Esophagus (tissue), 2 donors: ENCODE data around the gene CGB7. TPM values are rescaled to one million over a fixed set of nuclear protein-coding genes. Genes with fewer than 3 reads are reported as not detected.
A peak's percentile ranks its signal among the peaks of the same experiment; 100 is the strongest.
"Not testable (repeated sequence)": the region's sequence is repeated elsewhere in the genome, so short reads cannot be mapped to it uniquely, and the experiment has no call there.

Source experiments
- H3K27ac ChIP-seq, 2 donors: one replicate each; pipeline ENCODE4 v1.5.1; 2013; ENCODE audit warnings: low read depth in 2 of 2, mild to moderate bottlenecking in 2 of 2, inconsistent platforms in 1 of 2, low read length in 1 of 2, moderate library complexity in 1 of 2
- H3K27me3 ChIP-seq, 2 donors: one replicate each; pipeline ENCODE4 v1.6.1; 2013; ENCODE audit warnings: low read length in 2 of 2, control low read depth in 1 of 2, mild to moderate bottlenecking in 1 of 2; ENCODE audit not compliant: insufficient read depth in 2 of 2, control insufficient read depth in 1 of 2
- H3K36me3 ChIP-seq, 2 donors: one replicate each; pipeline ENCODE4 v1.6.1; 2013; ENCODE audit warnings: low read length in 1 of 2; ENCODE audit not compliant: control insufficient read depth in 2 of 2, insufficient read depth in 2 of 2
- H3K4me1 ChIP-seq, 2 donors: one replicate each; pipeline ENCODE4 v1.6.1; 2013; ENCODE audit warnings: low read length in 1 of 2; ENCODE audit not compliant: control insufficient read depth in 2 of 2, insufficient read depth in 2 of 2
- H3K4me3 ChIP-seq, 2 donors: one replicate each; pipeline ENCODE4 v1.5.1; 2013; ENCODE audit warnings: low read length in 2 of 2, mild to moderate bottlenecking in 2 of 2, low read depth in 1 of 2, moderate library complexity in 1 of 2
- H3K9me3 ChIP-seq, 2 donors: one replicate each; pipeline ENCODE4 v1.6.1; 2013; ENCODE audit warnings: mild to moderate bottlenecking in 2 of 2, low read depth in 1 of 2, low read length in 1 of 2, moderate library complexity in 1 of 2; ENCODE audit not compliant: control insufficient read depth in 2 of 2, insufficient read depth in 1 of 2
- WGBS, 2 donors: extraction: QIAGEN DNeasy Blood & Tissue Kit; methylation state at CpG; one replicate each; pipeline ENCODE4 v1.1.7; 2013; 5-methylcytosine and 5-hydroxymethylcytosine counted together
- polyA plus RNA-seq, 2 donors: library from polyadenylated mRNA; stranded (reverse); fragments of 200-250 nt; gene quantifications; one replicate each; pipeline ENCODE4 v1.2.3, GENCODE V29; 2013
- donor health status: healthy with polysubstance abuse.
- donor health status: Bipolar disorder and iron deficiency.

Gene CGB7
- polyA plus RNA-seq, 2 donors: 1.4 to 3.5 TPM

DNA sequence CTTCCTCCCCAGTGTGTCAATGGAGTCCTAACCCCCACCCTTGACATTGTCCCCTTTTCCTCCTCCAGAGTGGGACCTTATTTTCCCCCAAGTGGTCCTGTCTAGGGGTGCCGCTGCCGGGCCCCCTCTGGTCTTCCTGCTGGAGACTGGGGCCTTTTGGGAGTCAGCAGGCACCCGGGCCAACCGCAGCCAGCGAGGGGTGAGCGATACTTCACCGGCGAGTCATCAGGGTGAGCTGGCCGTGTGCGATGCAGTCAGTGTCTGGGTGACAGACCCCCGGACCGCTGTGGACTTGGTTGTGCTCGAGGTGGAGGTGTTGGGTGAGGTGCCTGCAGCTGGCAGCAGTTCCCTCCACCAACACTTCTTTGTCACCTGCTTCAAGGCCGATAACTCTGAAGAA lies 27.8 kb downstream of the CGB7 start:
- H3K4me3 ChIP-seq, H3K36me3 ChIP-seq, H3K9me3 ChIP-seq, H3K27me3 ChIP-seq, H3K4me1 ChIP-seq, H3K27ac ChIP-seq: not testable (repeated sequence)
- WGBS, 2 donors: 81 to 83% methylated on average over 12 to 14 of the region's 14 CpGs

DNA sequence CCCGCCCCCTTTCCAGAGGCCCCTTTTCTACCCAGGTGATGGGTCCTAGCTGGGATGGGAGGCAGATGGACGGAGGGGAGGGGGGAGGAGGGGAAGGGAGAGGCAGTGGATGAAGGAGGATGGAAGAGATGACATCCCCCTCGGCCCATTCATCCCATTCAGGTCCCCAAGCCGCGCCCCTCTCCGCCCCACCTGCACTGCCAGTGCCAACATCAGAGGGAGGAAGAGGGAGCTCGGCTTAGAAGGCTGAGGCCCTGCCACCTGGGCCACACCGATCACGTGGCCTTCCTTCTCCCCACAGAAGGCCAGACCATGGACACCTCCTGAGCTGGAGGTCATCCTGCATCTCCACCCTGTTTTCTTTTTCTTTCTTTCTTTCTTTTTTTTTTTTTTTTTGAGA lies 28.9 kb downstream of the CGB7 start:
- not testable (repeated sequence) for H3K36me3 ChIP-seq, H3K27ac ChIP-seq, H3K9me3 ChIP-seq, H3K4me1 ChIP-seq, H3K4me3 ChIP-seq, H3K27me3 ChIP-seq
- 75 to 91% methylated on average over 3 to 9 of the region's 9 CpGs for WGBS, 2 donors

DNA sequence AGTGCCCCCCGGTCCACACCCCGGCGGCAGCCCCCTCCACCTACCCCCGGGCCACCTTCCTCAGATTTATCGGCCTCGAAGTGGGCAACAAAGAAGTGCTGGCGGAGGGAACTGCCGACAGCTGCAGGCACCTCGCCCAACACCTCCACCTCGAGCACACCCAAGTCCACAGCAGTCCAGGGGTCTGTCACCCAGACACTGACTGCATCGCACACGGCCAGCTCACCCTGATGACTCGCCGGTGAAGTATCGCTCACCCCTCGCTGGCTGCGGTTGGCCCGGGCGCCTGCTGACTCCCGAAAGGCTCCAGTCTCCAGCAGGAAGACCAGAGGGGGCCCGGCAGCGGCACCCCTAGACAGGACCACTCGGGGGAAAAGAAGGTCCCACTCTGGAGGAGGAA lies 31.9 kb downstream of the CGB7 start:
- H3K27ac ChIP-seq, H3K4me3 ChIP-seq, H3K27me3 ChIP-seq, H3K4me1 ChIP-seq, H3K9me3 ChIP-seq, H3K36me3 ChIP-seq: not testable (repeated sequence)
- 76 to 81% methylated on average over 23 of the region's 23 CpGs for WGBS, 2 donors

DNA sequence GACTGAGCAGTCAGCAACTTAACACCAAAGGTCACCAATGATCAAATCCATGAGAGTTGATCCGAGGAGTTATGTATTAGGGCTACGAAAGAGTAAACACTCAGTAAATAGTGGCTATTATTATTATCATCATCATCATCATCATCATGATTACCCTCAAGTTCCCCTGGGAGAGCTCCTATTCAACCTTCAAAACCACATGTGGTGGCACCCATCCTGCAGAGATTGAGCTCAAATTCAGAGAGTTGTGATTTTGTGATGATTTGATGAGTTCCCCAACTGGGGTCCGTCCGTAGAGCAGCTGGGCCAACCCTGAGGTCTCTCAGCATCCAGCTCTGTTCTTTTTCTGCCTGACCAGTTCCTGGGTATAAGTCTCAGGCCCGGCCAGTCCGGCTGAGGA lies 32.5 kb downstream of the CGB7 start:
- H3K36me3 ChIP-seq, H3K27ac ChIP-seq, H3K27me3 ChIP-seq, H3K4me1 ChIP-seq, H3K4me3 ChIP-seq, H3K9me3 ChIP-seq: not testable (repeated sequence)
- WGBS, 2 donors: 80 to 81% methylated on average over 3 to 4 of the region's 6 CpGs

DNA sequence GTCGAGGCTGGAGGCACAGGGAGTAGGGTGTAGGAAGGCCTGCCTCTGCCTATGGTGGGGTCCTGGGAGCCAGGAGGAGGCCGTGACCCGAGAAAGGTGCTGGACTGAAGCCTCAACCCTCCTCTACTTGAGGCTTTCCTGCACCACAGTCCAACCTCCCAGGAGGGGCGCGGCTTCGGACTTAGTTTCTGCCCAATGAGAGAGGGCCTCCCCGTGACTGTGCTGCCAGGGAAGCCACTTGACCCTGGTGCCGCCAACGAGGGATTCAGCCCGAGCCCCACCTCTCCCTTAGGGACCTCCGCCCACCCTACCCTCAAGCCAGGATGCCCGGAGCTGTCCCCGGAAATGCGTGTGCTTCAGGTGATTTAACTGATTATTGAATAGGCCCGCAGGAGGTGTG lies 33.3 kb downstream of the CGB7 start, which contains the start of gene CGB3:
Gene CGB3 (minus strand): TSS at position 101 of the 400 bp plus-strand sequence. CDS start 362 bp downstream, outside the sequence.
- not testable (repeated sequence) for H3K9me3 ChIP-seq, H3K36me3 ChIP-seq, H3K27me3 ChIP-seq, H3K4me1 ChIP-seq, H3K27ac ChIP-seq, H3K4me3 ChIP-seq
- WGBS, 2 donors: 61 to 69% methylated on average over 2 to 13 of the region's 15 CpGs

DNA sequence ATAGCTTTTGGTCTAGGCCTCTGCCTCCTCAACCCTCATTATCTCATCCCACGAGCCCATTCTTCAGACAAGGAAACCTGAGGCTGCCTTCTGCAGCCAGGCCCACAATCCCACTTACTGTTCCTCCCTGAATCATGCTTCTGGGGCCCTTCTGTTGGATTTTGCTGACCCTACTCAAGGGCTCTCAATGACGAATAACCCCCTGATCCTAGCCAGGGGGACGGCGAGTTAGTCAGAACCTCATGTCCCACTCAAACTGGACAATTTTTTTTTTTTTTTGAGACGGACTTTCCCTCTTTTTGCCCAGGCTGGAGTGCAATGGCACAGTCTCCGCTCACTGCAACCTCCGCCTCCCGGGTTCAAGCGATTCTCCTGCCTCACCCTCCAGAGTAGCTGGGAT lies 35.4 kb downstream of the CGB7 start:
- Histone ChIP-seq H3K36me3 (no peaks in the 10 kb centered on the region), H3K27me3 (no peaks in the 10 kb centered on the region), H3K9me3 (peaks cover 0 to 2% of the 10 kb centered on the region in 2 donors), H3K4me3 (no peak overlapping the region), H3K4me1 (peaks cover 2 to 7% of the 10 kb centered on the region in 2 donors), H3K27ac (no peak overlapping the region)
- WGBS, 2 donors: 89 to 95% methylated on average over 9 of the region's 9 CpGs

DNA sequence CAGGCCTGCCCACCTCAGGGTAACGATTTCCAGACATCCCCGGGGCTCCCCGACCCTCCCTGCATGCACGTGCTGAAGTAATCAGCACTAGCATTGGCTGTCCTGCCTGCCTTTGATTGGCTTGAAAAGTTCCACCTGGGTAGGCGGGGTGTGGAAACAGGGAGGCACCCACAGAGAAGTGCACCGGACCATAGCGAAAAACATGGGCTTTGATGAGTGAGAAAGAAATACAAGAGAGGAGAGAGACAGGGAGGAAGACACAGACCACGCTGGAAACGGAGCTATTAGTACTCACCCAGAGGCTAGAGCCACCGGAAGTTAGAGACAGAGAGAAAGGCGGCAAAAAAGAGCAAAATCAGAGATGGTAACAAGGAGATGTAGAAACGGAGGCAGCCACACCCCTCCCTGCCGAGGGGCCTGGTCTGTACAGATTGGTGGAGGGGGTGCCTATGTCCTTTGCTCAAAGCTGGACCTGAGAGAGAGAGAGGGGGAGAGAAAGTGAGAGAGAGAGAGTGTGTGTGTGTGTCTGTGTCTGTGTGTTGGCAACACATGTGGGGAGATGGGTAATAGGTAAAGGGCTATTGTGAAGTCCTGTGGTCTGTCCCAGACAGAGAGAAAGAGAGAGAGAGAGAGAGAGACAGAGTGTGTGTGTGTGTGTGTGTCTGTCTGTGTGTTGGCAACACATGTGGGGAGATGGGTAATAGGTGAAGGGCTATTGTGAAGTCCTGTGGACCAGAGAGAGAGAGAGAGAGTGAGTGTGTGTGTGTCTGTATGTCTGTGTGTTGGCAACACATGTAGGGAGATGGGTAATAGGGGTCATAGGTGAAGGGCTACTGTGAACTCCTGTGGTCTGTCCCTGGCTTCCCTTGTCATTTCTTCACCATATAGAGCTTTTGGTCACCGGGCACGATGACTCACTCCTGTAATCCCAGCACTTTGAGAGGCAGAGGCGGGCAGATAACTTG lies 36.3 kb downstream of the CGB7 start:
- H3K4me3 ChIP-seq: no peak overlapping the region
- no peak overlapping the region for H3K27ac ChIP-seq
- 30 to 41% methylated on average over 16 of the region's 16 CpGs for WGBS, 2 donors
- peaks cover 2 to 7% of the 10 kb centered on the region in 2 donors for H3K4me1 ChIP-seq
- H3K36me3 ChIP-seq: no peaks in the 10 kb centered on the region
- H3K9me3 ChIP-seq: peaks cover 0 to 2% of the 10 kb centered on the region in 2 donors
- H3K27me3 ChIP-seq: no peaks in the 10 kb centered on the region

DNA sequence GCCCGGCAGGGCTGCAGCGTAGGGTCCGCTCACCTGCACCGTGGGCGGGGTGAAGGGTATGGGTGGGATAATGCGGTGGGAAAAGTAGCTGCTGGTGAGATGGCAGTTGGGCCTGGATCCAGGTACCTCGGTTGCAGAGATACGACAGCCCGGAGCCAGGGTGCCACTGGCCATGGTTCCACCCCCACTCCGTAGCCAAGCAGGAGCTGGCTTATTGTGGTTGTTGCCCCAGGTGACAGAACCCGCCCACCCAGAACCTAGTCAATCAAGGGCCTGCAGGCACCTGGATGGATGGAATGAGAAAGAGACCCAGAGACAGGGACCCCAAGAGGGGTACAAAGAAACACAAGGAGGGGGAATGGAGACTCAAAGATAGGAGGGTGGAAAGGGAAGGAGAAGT lies 37.2 kb downstream of the CGB7 start:
- Histone ChIP-seq H3K27me3 (no peaks in the 10 kb centered on the region), H3K9me3 (peaks cover 0 to 2% of the 10 kb centered on the region in 2 donors), H3K36me3 (peaks cover 3 to 8% of the 10 kb centered on the region in 2 donors), H3K4me1 (peaks cover 2 to 7% of the 10 kb centered on the region in 2 donors), H3K27ac (no peak overlapping the region), H3K4me3 (no peak overlapping the region)
- WGBS, 2 donors: 46 to 69% methylated on average over 11 of the region's 11 CpGs

DNA sequence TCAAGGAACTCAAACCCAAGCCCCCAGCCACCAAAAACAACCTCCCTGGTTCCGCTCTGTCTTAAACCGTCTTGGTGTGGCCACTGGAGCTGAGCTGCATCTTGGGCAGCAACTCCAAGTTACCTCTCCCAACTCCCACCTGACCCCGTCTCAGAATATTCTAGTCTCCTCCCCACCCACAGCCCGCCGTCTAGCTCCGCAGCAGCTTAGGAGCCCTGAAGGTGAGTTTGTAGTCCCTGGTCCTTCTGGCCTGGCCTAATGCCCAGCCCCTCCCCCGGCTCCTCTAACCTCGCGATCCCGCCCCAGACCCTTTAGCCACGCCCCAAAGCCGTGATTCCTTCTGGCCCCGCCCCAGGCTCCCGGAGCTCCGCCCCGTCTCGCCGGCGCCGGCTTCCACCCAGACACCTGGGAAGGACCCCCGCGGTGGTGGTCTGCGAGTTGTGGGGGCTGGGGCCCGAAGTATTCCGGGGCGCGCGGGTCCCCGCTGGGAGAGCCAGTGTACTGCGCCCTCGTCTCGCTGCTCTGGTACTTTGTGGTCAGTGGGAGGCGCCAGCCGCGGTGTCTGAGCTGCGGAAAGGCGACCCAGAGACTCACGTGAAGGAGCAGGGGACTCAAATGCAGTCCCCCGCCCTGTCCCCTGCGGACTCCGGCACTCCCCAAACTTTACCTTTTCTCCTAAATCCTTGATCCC lies 38.2 kb downstream of the CGB7 start:
- Histone ChIP-seq H3K36me3 (peaks cover 4 to 18% of the 10 kb centered on the region in 2 donors), H3K27me3 (no peaks in the 10 kb centered on the region), H3K27ac (no peak overlapping the region), H3K4me1 (peaks cover 2 to 7% of the 10 kb centered on the region in 2 donors), H3K9me3 (peaks cover 0 to 2% of the 10 kb centered on the region in 2 donors), H3K4me3 (peak overlapping the region; percentile 22 to 37)
- WGBS, 2 donors: 12% methylated on average over 41 of the region's 41 CpGs
